Fibroblast of mammary gland (primary cell): ENCODE results near the gene DTX1.

Experiments
- DNase-seq: peaks from one replicate; pipeline ENCODE4 v3.0.0-alpha.2; 2010; ENCODE audit warnings: low read depth
- H3K4me3 ChIP-seq: 2 replicates; pipeline ENCODE4 v1.5.1; 2011; ENCODE audit warnings: low read depth, mild to moderate bottlenecking, low read length, moderate library complexity; ENCODE audit not compliant: control insufficient read depth
- TF ChIP-seq, protein P1 (sequence below): conservative IDR thresholded peaks from 2 replicates; pipeline ENCODE4 v1.5.1; 2011; ENCODE audit warnings: low read depth, low read length, inconsistent platforms; ENCODE audit not compliant: control insufficient read depth, insufficient read depth

DTX1 gene

DNA sequence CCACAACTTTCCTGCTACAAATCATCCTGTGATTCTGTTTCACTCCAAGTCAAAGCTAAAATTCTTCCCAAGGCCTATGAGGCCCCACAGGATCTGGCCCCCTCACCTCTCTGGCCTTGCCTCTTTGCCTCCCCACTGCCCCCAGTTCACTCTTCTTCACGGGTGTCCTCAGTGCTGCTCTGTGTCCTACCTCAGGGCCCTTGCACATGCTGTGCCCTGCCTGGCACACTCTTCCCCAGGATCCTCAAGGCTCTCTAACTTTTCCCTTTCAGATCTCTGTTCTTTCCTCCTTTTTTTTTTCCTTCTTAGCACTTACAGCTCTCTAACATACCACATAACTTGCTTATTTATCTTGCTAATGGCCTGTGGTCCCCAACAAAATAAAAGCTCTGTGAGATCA lies 49.8 kb downstream of the DTX1 start:
- DNase-seq = no peak
- TF ChIP-seq, protein P1, sequence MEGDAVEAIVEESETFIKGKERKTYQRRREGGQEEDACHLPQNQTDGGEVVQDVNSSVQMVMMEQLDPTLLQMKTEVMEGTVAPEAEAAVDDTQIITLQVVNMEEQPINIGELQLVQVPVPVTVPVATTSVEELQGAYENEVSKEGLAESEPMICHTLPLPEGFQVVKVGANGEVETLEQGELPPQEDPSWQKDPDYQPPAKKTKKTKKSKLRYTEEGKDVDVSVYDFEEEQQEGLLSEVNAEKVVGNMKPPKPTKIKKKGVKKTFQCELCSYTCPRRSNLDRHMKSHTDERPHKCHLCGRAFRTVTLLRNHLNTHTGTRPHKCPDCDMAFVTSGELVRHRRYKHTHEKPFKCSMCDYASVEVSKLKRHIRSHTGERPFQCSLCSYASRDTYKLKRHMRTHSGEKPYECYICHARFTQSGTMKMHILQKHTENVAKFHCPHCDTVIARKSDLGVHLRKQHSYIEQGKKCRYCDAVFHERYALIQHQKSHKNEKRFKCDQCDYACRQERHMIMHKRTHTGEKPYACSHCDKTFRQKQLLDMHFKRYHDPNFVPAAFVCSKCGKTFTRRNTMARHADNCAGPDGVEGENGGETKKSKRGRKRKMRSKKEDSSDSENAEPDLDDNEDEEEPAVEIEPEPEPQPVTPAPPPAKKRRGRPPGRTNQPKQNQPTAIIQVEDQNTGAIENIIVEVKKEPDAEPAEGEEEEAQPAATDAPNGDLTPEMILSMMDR = no peak
- H3K4me3 ChIP-seq = no peak overlapping the region

DNA sequence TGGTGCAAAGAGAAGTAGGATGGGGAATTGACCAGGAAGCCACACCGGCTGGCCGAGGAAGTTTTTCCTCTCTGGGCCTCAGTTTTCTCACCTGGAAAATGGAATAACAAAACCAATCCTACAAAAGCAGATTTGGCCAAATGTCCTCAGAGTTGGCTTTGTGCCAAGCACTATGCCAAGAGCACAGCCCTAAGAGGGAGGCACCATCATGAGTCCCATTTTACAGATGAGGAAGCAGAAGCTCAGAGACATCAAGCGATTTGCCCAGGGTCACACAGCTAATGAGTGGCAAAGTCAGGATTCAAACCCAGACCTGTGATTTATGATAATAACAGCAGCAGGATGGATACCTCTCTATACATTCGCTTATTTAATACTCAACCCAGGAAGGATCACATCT lies 51.8 kb downstream of the DTX1 start:
- no peak overlapping the region for H3K4me3 ChIP-seq
- no peak for DNase-seq
- TF ChIP-seq, protein P1 = no peak

DNA sequence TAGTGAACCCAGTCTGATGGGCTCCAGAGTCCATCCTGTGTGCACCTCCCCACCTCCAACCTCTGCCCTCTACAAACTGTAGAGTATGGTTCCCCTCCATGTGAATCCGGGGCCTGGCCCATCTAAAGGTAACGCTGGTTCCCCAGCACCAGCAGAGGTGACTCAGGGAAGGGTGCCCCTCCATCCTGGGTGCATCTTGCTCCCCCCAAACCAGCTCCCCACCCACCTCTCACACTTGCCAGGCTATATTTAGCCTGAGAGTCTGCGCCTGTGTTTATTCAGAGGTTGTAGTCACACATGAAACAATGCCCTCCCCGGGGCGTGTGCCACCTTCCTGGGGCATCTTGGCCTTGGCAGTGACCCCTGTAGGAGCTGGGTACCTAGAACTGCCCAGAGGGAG lies 52.8 kb downstream of the DTX1 start:
- TF ChIP-seq, protein P1 = no peak
- no peak for DNase-seq
- H3K4me3 ChIP-seq = no peak overlapping the region

DNA sequence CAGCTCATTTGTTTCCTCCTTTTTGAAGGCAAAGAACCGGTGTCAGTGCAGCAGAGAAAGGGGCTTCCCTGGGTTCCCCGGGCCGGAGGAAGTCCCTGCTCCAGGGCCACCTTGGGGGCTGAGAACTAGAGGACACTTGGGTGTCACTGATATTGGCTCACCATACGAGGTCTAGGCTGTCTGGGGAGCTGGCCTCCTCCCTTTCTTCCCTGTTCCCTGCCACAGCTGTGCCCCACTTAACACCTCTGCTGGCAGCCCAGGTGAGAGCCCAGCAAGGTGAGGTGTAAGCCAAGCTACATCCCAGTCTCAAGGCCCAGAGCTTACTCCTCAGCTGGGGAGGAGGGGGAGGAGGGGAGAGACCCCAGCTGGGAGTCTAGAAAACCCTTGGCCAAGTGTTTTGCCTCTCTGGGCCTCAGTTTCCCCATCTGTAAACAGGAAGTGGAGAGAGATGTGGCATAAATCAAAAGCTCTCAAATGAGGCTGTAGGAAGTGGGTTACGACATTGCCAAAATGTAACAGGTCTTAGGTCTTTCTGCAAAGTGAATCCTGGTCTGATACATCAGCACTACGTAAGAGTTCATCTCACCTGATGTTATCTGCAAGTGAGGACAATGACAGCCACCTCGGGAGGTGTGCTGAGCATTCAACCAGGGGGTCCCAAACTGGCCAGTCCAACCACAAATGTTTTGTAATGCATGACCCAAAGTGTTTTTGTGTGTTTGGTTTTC lies 53.5 kb downstream of the DTX1 start:
- no peak overlapping the region for H3K4me3 ChIP-seq
- TF ChIP-seq, protein P1 = no peak
- DNase-seq = no peak

DNA sequence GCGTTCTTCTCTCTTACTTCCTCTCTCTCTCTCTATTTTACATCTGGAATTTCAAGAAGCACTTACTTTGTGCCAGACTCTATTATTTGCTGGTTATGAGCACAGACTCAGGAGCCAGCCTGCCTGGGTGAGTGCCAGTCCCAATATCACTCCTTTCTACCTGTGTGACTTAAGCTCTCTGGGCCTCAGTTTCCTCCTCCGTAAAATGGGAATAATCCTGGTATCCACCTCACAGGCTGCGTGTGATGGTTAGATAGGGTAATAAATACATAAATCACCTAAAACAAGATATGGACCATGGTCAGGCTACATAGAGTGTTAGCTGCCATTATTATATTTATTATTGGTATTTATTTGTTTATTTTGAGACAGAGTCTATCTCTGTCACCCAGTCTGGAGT lies 54.7 kb downstream of the DTX1 start:
- no peak for DNase-seq

DNA sequence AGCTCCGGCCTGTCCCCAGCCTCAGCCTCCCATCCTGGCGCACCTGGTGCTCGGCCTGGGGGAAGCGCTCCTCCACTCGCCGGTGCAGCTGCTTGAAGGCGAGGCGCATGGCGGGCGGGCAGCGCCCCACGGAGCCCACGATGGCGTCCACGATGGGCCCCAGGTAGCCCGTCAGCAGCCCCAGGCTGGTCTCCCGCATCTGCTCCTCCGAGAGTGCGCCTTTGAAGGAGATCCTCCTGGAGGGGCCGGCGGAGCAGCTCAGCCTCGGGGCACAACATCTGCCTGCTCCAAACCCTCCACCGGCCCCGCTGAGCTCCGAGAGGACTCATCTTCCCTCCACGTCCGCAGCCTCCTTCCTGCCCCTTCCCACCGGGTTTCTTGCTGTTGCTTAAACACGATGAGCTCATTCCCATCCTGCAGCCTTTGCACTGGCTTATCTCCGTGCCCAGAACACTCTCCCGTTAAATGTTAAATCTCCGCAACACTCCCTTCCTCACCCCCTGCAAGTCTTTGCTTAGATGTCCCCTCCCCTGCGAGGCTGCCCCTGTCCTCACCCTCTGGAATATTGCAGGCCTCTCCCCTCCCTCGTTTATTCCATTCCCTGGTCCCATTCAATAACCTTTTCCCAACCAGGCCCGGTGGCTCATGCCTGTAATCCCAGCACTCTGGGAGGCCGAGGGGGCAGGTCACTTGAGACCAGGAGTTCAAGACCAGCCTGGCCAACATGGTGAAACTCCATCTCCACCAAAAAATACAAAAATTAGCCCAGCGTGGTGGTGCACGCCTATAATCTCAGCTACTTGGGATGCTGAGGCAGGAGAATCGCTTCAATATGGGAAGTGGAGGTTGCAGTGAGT lies 55.7 kb downstream of the DTX1 start:
- TF ChIP-seq, protein P1 = no peak
- DNase-seq = no peak
- H3K4me3 ChIP-seq = no peak overlapping the region

More for the DNA sequence above, 54.7 kb downstream of the DTX1 start:
- H3K4me3 ChIP-seq = no peak overlapping the region
- TF ChIP-seq, protein P1 = no peak
